Measurements from ENCODE around the gene GAS2L2. TPM values are rescaled to one million over a fixed set of nuclear protein-coding genes. Genes with fewer than 3 reads are reported as not detected.

The GAS2L2 gene
- total RNA-seq, 1 donor from 2014 or later, result 0.27 TPM

DNA sequence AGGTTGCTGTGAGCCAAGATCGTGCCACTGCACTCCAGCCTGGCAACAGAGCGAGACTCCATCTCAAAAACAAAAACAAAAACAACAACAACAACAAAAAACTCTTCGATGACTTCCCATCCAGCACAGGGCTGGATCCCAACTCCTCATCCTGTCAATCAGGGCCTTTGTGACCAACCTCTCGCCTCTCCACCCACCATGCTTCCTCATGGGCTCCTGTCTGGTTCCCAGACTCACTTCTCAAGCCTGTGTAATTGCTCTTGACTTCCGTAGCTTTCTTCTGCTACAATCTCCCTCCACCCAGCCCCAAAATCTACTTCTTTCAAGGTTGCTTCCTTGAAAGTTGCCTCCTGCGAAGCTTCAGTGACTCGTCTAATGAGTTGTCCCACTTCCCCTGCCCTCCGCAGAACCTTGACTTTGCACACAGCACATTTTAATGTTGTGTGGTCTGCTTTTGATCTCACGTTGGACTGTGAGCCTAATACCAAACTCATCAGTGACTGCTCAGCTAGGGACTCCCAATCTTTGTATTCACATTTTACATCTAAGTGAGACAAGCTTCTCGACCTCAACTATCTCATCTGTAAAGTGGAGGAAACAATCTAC lies 22.5 kb downstream of the GAS2L2 start:
- TF ChIP-seq, protein P1, sequence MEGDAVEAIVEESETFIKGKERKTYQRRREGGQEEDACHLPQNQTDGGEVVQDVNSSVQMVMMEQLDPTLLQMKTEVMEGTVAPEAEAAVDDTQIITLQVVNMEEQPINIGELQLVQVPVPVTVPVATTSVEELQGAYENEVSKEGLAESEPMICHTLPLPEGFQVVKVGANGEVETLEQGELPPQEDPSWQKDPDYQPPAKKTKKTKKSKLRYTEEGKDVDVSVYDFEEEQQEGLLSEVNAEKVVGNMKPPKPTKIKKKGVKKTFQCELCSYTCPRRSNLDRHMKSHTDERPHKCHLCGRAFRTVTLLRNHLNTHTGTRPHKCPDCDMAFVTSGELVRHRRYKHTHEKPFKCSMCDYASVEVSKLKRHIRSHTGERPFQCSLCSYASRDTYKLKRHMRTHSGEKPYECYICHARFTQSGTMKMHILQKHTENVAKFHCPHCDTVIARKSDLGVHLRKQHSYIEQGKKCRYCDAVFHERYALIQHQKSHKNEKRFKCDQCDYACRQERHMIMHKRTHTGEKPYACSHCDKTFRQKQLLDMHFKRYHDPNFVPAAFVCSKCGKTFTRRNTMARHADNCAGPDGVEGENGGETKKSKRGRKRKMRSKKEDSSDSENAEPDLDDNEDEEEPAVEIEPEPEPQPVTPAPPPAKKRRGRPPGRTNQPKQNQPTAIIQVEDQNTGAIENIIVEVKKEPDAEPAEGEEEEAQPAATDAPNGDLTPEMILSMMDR (IDR thresholded peaks at IDR 0.05; ENCODE audit: partially characterized antibody, unreplicated experiment), result no peak
- H3K4me1 Mint-ChIP-seq (ENCODE audit: low read depth, unreplicated experiment), result peaks cover 13% of the 10 kb centered on the region
- H3K4me3 Mint-ChIP-seq (ENCODE audit: unreplicated experiment), result peak overlapping the region; percentile 75
- H3K9me3 Mint-ChIP-seq (ENCODE audit: unreplicated experiment), result peaks cover 6% of the 10 kb centered on the region
- peaks cover 1% of the 10 kb centered on the region for H3K27me3 Mint-ChIP-seq (ENCODE audit: unreplicated experiment)
- no peak overlapping the region for H3K27ac Mint-ChIP-seq (ENCODE audit: unreplicated experiment)
- H3K36me3 Mint-ChIP-seq (ENCODE audit: unreplicated experiment), result no peaks in the 10 kb centered on the region
- no peak for DNase-seq

DNA sequence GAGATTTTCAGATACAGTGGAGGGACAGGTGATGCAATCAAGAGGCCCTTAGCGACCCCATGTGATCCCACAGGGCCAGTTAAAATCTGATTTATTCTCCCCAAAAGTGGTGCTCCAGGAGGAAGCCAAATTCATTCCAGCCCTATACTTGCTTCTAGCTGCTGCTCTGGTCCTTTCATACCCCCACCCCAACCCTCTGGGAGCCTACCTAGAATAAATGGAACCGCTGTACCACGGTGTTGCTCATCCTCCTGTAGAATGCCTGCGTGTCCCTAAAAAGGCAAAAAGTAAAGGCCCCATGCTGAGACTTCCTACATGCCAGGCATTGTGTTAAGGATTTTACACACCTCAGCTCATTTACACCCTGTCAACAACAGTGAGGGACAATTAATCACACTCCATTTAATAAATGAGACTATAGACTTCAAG lies 23.6 kb downstream of the GAS2L2 start:
- peaks cover 17% of the 10 kb centered on the region for H3K4me1 Mint-ChIP-seq (ENCODE audit: low read depth, unreplicated experiment)
- H3K27me3 Mint-ChIP-seq (ENCODE audit: unreplicated experiment), result peaks cover 1% of the 10 kb centered on the region
- no peak for DNase-seq
- TF ChIP-seq, protein P1 (IDR thresholded peaks at IDR 0.05; ENCODE audit: partially characterized antibody, unreplicated experiment), result no peak
- H3K9me3 Mint-ChIP-seq (ENCODE audit: unreplicated experiment), result peaks cover 5% of the 10 kb centered on the region
- H3K27ac Mint-ChIP-seq (ENCODE audit: unreplicated experiment), result no peak overlapping the region
- no peaks in the 10 kb centered on the region for H3K36me3 Mint-ChIP-seq (ENCODE audit: unreplicated experiment)
- H3K4me3 Mint-ChIP-seq (ENCODE audit: unreplicated experiment), result no peak overlapping the region

DNA sequence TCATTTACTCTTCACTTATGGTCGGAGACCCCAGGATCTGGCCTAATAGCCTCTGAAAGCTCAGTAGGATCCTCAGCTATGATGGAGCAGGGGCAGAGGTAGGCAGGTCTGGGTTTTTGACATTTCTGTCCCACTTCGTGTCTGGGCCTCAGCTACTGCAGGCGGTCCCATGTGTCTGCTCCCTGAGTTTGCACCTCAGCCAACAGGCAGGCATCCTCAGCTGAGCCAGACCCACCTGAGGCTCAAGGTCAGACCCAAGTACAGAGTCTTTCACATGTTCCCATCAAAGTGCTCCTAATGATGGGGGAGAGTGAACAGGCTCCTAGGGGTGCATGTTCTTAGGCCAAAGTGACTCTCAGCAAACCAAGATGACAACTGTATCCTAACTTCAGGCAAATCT lies 24.5 kb downstream of the GAS2L2 start:
- peaks cover 1% of the 10 kb centered on the region for H3K27me3 Mint-ChIP-seq (ENCODE audit: unreplicated experiment)
- peaks cover 5% of the 10 kb centered on the region for H3K9me3 Mint-ChIP-seq (ENCODE audit: unreplicated experiment)
- peaks cover 17% of the 10 kb centered on the region for H3K4me1 Mint-ChIP-seq (ENCODE audit: low read depth, unreplicated experiment)
- H3K27ac Mint-ChIP-seq (ENCODE audit: unreplicated experiment), result no peak overlapping the region
- TF ChIP-seq, protein P1 (IDR thresholded peaks at IDR 0.05; ENCODE audit: partially characterized antibody, unreplicated experiment), result no peak
- peaks cover 3% of the 10 kb centered on the region for H3K36me3 Mint-ChIP-seq (ENCODE audit: unreplicated experiment)
- H3K4me3 Mint-ChIP-seq (ENCODE audit: unreplicated experiment), result no peak overlapping the region
- DNase-seq, result no peak

DNA sequence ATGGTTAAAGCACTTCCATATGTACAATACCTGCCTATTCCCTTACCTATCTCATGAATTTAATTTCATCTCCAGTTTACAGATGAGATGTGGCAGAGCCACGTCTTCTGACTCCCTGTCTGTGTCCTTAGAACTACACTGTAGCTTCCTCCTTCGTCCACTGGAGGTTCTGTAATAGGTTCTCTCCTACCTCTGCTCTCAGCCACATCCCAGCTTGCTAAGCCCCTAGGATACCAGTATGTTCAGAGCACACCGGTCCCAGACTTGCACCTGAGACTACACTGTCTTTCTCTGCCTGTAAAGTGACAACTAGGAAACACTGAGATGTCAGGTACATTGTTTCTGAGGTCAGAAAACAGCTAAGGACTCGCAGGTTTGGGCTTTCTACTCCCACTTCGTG lies 25.4 kb downstream of the GAS2L2 start:
- Mint-ChIP-seq H3K27ac (ENCODE audit: unreplicated experiment) (no peak overlapping the region), H3K4me1 (ENCODE audit: low read depth, unreplicated experiment) (peaks cover 17% of the 10 kb centered on the region), H3K4me3 (ENCODE audit: unreplicated experiment) (no peak overlapping the region), H3K36me3 (ENCODE audit: unreplicated experiment) (peaks cover 4% of the 10 kb centered on the region), H3K9me3 (ENCODE audit: unreplicated experiment) (peaks cover 5% of the 10 kb centered on the region), H3K27me3 (ENCODE audit: unreplicated experiment) (peaks cover 1% of the 10 kb centered on the region)
- TF ChIP-seq, protein P1 (IDR thresholded peaks at IDR 0.05; ENCODE audit: partially characterized antibody, unreplicated experiment), result no peak
- DNase-seq, result no peak

DNA sequence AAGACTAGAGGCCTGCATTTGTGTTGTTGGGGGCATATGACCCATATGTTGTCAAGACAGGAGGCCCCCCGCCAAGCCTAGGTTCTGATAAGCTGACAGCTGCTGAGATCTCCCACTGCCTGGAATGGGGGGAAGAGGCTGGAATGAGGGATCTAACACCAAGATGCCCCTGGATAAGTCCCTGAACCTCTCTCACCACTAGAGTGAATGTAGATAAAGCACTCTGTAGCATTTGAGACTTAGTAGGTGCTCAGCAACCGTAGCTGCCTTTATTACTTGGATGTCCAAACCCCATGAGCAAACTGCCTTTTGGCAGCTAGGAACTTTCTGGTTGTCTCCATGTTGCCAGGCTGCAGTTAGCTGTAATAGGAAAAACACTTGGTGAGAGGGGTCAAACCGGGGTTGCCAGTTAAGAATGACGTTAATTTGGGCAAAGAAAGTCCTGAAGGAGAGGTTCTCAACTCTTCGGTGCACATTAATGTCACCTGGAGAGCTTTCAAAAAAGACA lies 26.0 kb downstream of the GAS2L2 start:
- no peak overlapping the region for H3K4me3 Mint-ChIP-seq (ENCODE audit: unreplicated experiment)
- peaks cover 17% of the 10 kb centered on the region for H3K4me1 Mint-ChIP-seq (ENCODE audit: low read depth, unreplicated experiment)
- DNase-seq, result no peak

More for the DNA sequence above, 26.0 kb downstream of the GAS2L2 start:
- TF ChIP-seq, protein P1 (IDR thresholded peaks at IDR 0.05; ENCODE audit: partially characterized antibody, unreplicated experiment), result no peak
- Mint-ChIP-seq H3K27me3 (ENCODE audit: unreplicated experiment) (no peaks in the 10 kb centered on the region), H3K36me3 (ENCODE audit: unreplicated experiment) (peaks cover 4% of the 10 kb centered on the region), H3K9me3 (ENCODE audit: unreplicated experiment) (peaks cover 2% of the 10 kb centered on the region), H3K27ac (ENCODE audit: unreplicated experiment) (no peak overlapping the region)

All from glutamatergic neuron (in vitro differentiated cells).